Calu3 (cell line): ENCODE data around the gene LSS. TPM values are rescaled to one million over a fixed set of nuclear protein-coding genes. Genes with fewer than 3 reads are reported as not detected.

Source experiments
- BruUV-seq: library from RNA; stranded (reverse); fragments of 400-500 nt; replicated peaks from 2 replicates; lab custom pipeline; 2021; lab: Mats Ljungman, UMichigan
- CTCF ChIA-PET: fragments of 300-600 bp; sonication (Branson Sonifier 250); formaldehyde crosslinking; loops from one replicate; lab custom pipeline; 2022; ENCODE audit warnings: antibody characterized with exemption; lab: Charles Lee
- DNase-seq: peaks from one replicate; pipeline ENCODE4 v3.0.0; 2022
- H3K27ac Mint-ChIP-seq: one replicate; pipeline ENCODE4 v1.8.0; 2022; ENCODE audit warnings: mixed read lengths; ENCODE audit not compliant: unreplicated experiment
- H3K27me3 Mint-ChIP-seq: one replicate; pipeline ENCODE4 v1.8.0; 2022; ENCODE audit warnings: mixed read lengths; ENCODE audit not compliant: unreplicated experiment
- H3K36me3 Mint-ChIP-seq: one replicate; pipeline ENCODE4 v1.8.0; 2022; ENCODE audit warnings: mild to moderate bottlenecking, moderate library complexity, mixed read lengths; ENCODE audit not compliant: insufficient read depth, unreplicated experiment
- H3K4me1 Mint-ChIP-seq: one replicate; pipeline ENCODE4 v1.8.0; 2022; ENCODE audit warnings: mild to moderate bottlenecking, low read depth, mixed read lengths; ENCODE audit not compliant: unreplicated experiment
- H3K4me3 Mint-ChIP-seq: one replicate; pipeline ENCODE4 v1.8.0; 2022; ENCODE audit warnings: mild to moderate bottlenecking, low read depth, moderate library complexity, mixed read lengths; ENCODE audit not compliant: unreplicated experiment
- H3K9me3 Mint-ChIP-seq: one replicate; pipeline ENCODE4 v1.8.0; 2022; ENCODE audit warnings: low read depth, mixed read lengths; ENCODE audit not compliant: unreplicated experiment
- intact Hi-C: fragments of 100-400 bp; cut with micrococcal nuclease; formaldehyde crosslinking; loops from one replicate; pipeline ENCODE4 v1.10.0; 2022; ENCODE audit not compliant: unreplicated experiment
- total RNA-seq: library from RNA; stranded (reverse); gene quantifications from 2 replicates; pipeline ENCODE4 v1.2.3, GENCODE V29; 2022
- TF ChIP-seq, protein P1 (sequence below): fragments of 200-600 bp; IDR thresholded peaks from one replicate; pipeline ENCODE4 v1.8.0; 2022; ENCODE audit warnings: antibody characterized with exemption; ENCODE audit not compliant: unreplicated experiment

LSS gene
- total RNA-seq, 1 experiment from 2014 or later, result 55.1 TPM

DNA sequence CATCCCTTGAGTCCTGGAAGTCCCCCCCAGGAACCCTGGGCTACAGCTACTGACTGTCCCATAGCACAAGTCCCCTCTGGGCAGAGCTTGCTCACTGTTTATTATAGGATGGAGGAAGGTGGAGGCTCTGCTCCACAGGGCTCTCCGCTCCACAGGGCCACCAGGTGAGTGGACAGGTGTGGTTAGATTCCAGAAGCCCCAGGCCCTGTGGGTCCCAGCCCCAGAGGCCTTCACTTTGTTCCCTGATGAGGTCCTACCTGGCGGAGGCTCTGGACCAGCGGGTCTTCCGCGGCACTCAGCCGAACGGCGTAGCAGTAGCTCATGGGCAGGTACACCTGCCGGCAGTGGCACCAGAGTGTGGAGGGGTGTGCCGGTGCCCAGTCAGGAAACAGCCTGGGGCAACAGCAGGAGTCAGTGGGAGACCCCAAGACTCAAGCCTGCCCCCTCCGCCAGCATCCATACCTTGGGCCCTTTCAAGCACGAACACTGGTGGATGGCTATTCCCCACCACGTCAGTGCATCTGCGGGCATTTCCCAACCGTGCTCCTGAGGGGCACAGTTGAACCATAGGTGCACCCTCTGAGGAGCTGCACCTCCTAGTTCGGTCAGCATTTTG is 12.3 kb downstream of the LSS start:
- DNase-seq, result no peak
- Mint-ChIP-seq H3K27ac (no peak overlapping the region), H3K4me3 (no peak overlapping the region), H3K4me1 (peaks cover 6% of the 10 kb centered on the region), H3K36me3 (peaks cover 35% of the 10 kb centered on the region), H3K27me3 (no peaks in the 10 kb centered on the region), H3K9me3 (no peaks in the 10 kb centered on the region)
- TF ChIP-seq, protein P1, sequence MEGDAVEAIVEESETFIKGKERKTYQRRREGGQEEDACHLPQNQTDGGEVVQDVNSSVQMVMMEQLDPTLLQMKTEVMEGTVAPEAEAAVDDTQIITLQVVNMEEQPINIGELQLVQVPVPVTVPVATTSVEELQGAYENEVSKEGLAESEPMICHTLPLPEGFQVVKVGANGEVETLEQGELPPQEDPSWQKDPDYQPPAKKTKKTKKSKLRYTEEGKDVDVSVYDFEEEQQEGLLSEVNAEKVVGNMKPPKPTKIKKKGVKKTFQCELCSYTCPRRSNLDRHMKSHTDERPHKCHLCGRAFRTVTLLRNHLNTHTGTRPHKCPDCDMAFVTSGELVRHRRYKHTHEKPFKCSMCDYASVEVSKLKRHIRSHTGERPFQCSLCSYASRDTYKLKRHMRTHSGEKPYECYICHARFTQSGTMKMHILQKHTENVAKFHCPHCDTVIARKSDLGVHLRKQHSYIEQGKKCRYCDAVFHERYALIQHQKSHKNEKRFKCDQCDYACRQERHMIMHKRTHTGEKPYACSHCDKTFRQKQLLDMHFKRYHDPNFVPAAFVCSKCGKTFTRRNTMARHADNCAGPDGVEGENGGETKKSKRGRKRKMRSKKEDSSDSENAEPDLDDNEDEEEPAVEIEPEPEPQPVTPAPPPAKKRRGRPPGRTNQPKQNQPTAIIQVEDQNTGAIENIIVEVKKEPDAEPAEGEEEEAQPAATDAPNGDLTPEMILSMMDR, result no peak
- CTCF ChIA-PET, result no interaction called here
- intact Hi-C loops, result no loop called here
- no TSS peak for BruUV-seq

DNA sequence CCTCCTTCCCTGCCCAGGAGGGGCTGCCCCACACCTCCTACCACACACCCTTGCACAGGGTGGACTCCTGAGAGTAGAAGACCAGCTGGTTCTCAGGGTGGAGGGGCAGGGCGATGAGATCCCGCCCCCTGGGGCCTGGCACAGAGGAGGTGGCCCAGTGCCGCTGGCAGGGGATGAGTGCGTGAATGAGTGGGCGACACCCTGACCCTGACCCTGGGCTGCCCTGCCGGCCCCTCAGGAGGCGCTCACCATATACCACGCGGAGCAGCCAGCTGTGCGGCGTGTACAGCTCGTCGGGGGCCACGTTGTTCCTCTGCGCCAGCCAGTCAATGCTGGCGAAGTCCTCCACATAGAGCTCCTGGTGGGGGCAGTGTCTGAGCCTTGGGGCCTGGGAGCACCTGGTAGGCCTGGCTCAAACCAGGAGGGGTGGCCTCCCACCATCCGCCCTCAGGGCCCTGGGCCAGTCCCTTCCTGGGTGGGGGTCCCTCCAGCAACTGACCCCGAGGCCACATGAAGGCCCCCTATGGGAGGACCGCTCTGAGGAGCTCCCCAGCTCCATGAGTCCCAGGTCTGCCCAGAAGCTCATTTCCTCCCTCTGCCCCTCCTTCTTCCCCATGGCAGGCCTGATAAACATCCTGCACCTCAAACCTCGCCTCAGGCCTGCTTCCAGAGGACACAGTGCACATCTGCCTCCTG is 13.0 kb downstream of the LSS start:
- DNase-seq, result no peak
- BruUV-seq, result no TSS peak
- no peak overlapping the region for H3K4me3 Mint-ChIP-seq
- TF ChIP-seq, protein P1, result no peak
- H3K4me1 Mint-ChIP-seq, result peaks cover 5% of the 10 kb centered on the region
- intact Hi-C loops, result no loop called here
- H3K27me3 Mint-ChIP-seq, result no peaks in the 10 kb centered on the region
- H3K27ac Mint-ChIP-seq, result no peak overlapping the region
- CTCF ChIA-PET, result no interaction called here
- no peaks in the 10 kb centered on the region for H3K9me3 Mint-ChIP-seq
- peaks cover 29% of the 10 kb centered on the region for H3K36me3 Mint-ChIP-seq

DNA sequence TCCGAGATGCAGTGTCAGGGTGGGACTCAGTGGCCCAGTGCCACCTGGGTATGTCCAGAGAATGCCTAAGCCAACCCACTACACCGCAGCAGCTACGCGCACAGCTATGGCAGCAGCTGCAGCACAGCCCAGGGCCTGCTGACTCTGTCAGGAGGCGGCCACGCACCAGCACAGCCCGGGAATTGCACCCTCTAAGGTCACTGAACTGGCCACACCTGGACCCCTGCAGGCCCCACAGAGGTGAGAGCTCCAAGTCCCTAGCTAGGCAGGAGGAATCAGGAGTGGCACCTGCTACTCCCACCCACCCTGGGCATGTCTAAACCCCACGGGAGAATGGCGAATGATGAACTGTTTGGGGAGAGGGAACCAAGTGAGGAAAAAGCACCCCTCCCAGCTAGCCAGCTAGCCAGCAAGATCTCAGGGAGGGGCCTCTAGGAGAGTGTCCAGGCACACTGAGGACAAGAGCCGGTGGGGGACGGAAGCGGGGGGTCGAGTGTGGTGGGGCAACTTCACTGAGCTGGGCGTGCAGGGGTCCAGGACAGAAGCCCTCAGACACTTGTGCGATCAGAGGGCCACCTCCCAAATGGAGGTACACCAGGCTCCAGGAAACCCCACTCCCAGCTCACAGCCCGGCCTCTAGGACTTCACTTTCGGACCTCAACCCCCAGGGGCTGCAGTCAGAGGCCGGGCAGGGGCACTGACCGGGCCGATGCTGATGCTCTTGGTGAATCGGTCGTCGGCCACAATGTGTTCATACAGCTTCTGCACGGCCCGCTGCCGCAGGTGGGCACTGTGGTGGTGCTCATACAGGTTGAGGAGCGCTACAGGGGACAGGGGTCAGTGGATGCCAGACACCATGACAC is 13.9 kb downstream of the LSS start:
- Mint-ChIP-seq H3K36me3 (peaks cover 27% of the 10 kb centered on the region), H3K4me3 (no peak overlapping the region), H3K9me3 (no peaks in the 10 kb centered on the region), H3K27me3 (no peaks in the 10 kb centered on the region), H3K4me1 (no peaks in the 10 kb centered on the region), H3K27ac (no peak overlapping the region)
- CTCF ChIA-PET, result no interaction called here
- DNase-seq, result no peak
- TF ChIP-seq, protein P1, result no peak
- BruUV-seq, result no TSS peak
- intact Hi-C loops, result no loop called here

- TF ChIP-seq, protein P1, result no peak
- no peak for DNase-seq
- Mint-ChIP-seq H3K9me3 (no peaks in the 10 kb centered on the region), H3K27ac (no peak overlapping the region), H3K4me1 (no peaks in the 10 kb centered on the region), H3K36me3 (peaks cover 23% of the 10 kb centered on the region), H3K4me3 (no peak overlapping the region), H3K27me3 (no peaks in the 10 kb centered on the region)
- CTCF ChIA-PET, result no interaction called here
- no TSS peak for BruUV-seq
- intact Hi-C loops, result no loop called here
Measured at GRCh38 chr21:46213620-46214286, 14.8 kb downstream of the LSS start.
